Measurements from ENCODE around the gene STXBP5. TPM values are rescaled to one million over a fixed set of nuclear protein-coding genes. Genes with fewer than 3 reads are reported as not detected.
A peak's percentile ranks its signal among the peaks of the same experiment; 100 is the strongest.

STXBP5 gene
- total and polyA plus RNA-seq, 2 donors (not counting 1 experiment from before 2014, with no cell fraction given), result 4.6 to 24.1 TPM

DNA sequence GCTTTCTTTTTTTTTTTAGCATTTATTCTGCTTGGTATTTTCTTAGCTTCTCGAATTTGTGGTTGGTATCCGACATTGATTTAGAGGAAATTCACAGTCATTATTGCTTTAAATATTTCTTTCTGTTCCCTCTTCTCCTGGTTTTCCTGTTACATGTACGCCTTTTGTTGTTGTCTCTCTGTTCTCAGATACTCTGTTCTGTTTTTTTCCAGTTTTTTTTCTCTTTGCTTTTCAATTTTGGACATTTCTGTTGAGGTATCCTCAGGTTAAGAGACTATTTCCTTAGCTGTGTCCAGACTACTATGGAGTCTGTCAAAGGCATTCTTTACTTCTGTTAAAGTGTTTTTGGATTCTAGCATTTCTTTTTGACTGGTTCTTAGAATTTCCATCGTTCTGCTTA lies 17.5 kb downstream of the STXBP5 start:
- H3K4me3 Mint-ChIP-seq, result no peak overlapping the region
- ChIA-PET CTCF (no interaction called here), POLR2A (no interaction called here)
- peaks cover 0 to 6% of the 10 kb centered on the region in 2 experiments for H3K36me3 ChIP-seq (replicated peaks in 1 of 2; ENCODE audit: control extremely low read depth in 1 of 2, control insufficient read depth in 1 of 2, extremely low read depth in 1 of 2, insufficient read depth in 2 of 2, low read length in 1 of 2)
- no peak overlapping the region for H3K4me2 ChIP-seq (replicated peaks; ENCODE audit: low read depth, low read length, poor library complexity, severe bottlenecking)
- no CpG with 5 or more reads among the region's 4 CpGs for WGBS (ENCODE audit: insufficient coverage)
- no peaks in the 10 kb centered on the region for H3K27me3 Mint-ChIP-seq
- H4K20me1 ChIP-seq (ENCODE audit: control insufficient read depth, insufficient read depth, low read length, poor library complexity, severe bottlenecking), result peaks cover 3% of the 10 kb centered on the region
- TF ChIP-seq EZH2 (IDR thresholded peaks at IDR 0.05; ENCODE audit: borderline replicate concordance, insufficient read depth, low read depth, low read length, poor library complexity, severe bottlenecking) (no peak), CTCF (IDR thresholded peaks at IDR 0.05) (no peak)
- no peaks in the 10 kb centered on the region for H3K9me3 Mint-ChIP-seq (ENCODE audit: insufficient read depth)
- H3K27me3 ChIP-seq (replicated peaks in 1 of 4; ENCODE audit: control extremely low read depth in 1 of 4, control insufficient read depth in 3 of 4, insufficient read depth in 4 of 4, low read length in 3 of 4), result no peaks in the 10 kb centered on the region
- H3K9me3 ChIP-seq (ENCODE audit: control extremely low read depth in 1 of 3, control insufficient read depth in 2 of 3, insufficient read depth in 1 of 3, low read length in 2 of 3), result no peaks in the 10 kb centered on the region
- no peak for ATAC-seq (ENCODE audit: low read depth)
- intact Hi-C loops (cut with micrococcal nuclease), result loop anchor here (10.0 kb wide), 1 partner anchor 57 kb away; no protein-coding TSS in a partner anchor
- H3K4me1 Mint-ChIP-seq, result peaks cover 16% of the 10 kb centered on the region
- no peak overlapping the region for H3K4me3 ChIP-seq (ENCODE audit: control extremely low read depth in 1 of 5, extremely low read depth in 1 of 5, insufficient read depth in 1 of 5, low read depth in 2 of 5, low read length in 4 of 5)
- H3K79me2 ChIP-seq (ENCODE audit: control insufficient read depth, insufficient read depth, low read length), result peaks cover 8% of the 10 kb centered on the region
- H3K9ac ChIP-seq (ENCODE audit: low read length), result no peak overlapping the region
- DNase-seq, result no peak
- no peaks in the 10 kb centered on the region for H3K4me1 ChIP-seq (ENCODE audit: control insufficient read depth in 2 of 2, insufficient read depth in 2 of 2, low read length in 2 of 2)
- H3K27ac ChIP-seq (ENCODE audit: low read length in 2 of 2), result no peak overlapping the region
- no peak overlapping the region for H3K27ac Mint-ChIP-seq
- no peak overlapping the region for H2AFZ ChIP-seq (ENCODE audit: insufficient read depth, low read depth, low read length, poor library complexity, severe bottlenecking)

- POLR2A ChIA-PET, result no interaction called here
- peaks cover 0 to 6% of the 10 kb centered on the region in 2 experiments for H3K36me3 ChIP-seq (replicated peaks in 1 of 2; ENCODE audit: control extremely low read depth in 1 of 2, control insufficient read depth in 1 of 2, extremely low read depth in 1 of 2, insufficient read depth in 2 of 2, low read length in 1 of 2)
- TF ChIP-seq CTCF (IDR thresholded peaks at IDR 0.05) (peak; percentile 41), EZH2 (IDR thresholded peaks at IDR 0.05; ENCODE audit: borderline replicate concordance, insufficient read depth, low read depth, low read length, poor library complexity, severe bottlenecking) (no peak)
- H3K27me3 ChIP-seq (replicated peaks in 1 of 4; ENCODE audit: control extremely low read depth in 1 of 4, control insufficient read depth in 3 of 4, insufficient read depth in 4 of 4, low read length in 3 of 4), result no peaks in the 10 kb centered on the region
- Mint-ChIP-seq H3K27ac (no peak overlapping the region), H3K4me3 (no peak overlapping the region), H3K27me3 (no peaks in the 10 kb centered on the region), H3K4me1 (peaks cover 18% of the 10 kb centered on the region), H3K9me3 (ENCODE audit: insufficient read depth) (no peaks in the 10 kb centered on the region)
- H3K9ac ChIP-seq (ENCODE audit: low read length), result no peak overlapping the region
- intact Hi-C loops (cut with micrococcal nuclease), result loop anchor here (10.0 kb wide), 1 partner anchor 57 kb away; no protein-coding TSS in a partner anchor
- ATAC-seq (ENCODE audit: low read depth), result no peak
- no peak overlapping the region for H3K4me2 ChIP-seq (replicated peaks; ENCODE audit: low read depth, low read length, poor library complexity, severe bottlenecking)
- CTCF ChIA-PET, result no interaction called here
- peaks cover 3% of the 10 kb centered on the region for H4K20me1 ChIP-seq (ENCODE audit: control insufficient read depth, insufficient read depth, low read length, poor library complexity, severe bottlenecking)
- no peak overlapping the region for H2AFZ ChIP-seq (ENCODE audit: insufficient read depth, low read depth, low read length, poor library complexity, severe bottlenecking)
- no CpG with 5 or more reads among the region's 4 CpGs for WGBS (ENCODE audit: insufficient coverage)
- no peak overlapping the region for H3K4me3 ChIP-seq (ENCODE audit: control extremely low read depth in 1 of 5, extremely low read depth in 1 of 5, insufficient read depth in 1 of 5, low read depth in 2 of 5, low read length in 4 of 5)
- H3K9me3 ChIP-seq (ENCODE audit: control extremely low read depth in 1 of 3, control insufficient read depth in 2 of 3, insufficient read depth in 1 of 3, low read length in 2 of 3), result no peaks in the 10 kb centered on the region
- H3K4me1 ChIP-seq (ENCODE audit: control insufficient read depth in 2 of 2, insufficient read depth in 2 of 2, low read length in 2 of 2), result no peaks in the 10 kb centered on the region
- peaks cover 8% of the 10 kb centered on the region for H3K79me2 ChIP-seq (ENCODE audit: control insufficient read depth, insufficient read depth, low read length)
- DNase-seq, result peak; percentile 20
- no peak overlapping the region for H3K27ac ChIP-seq (ENCODE audit: low read length in 2 of 2)
Observed at GRCh38 chr6:147222160-147222838, 18.1 kb downstream of the STXBP5 start.
